T47D (cell line): Measurements from ENCODE around the gene FAM153A.
"Not testable (repeated sequence)": the region's sequence is repeated elsewhere in the genome, so short reads cannot be mapped to it uniquely, and the experiment has no call there.

Source experiments
- DNase-seq, 2 experiments: peaks; one replicate each; pipeline versions ENCODE4 v3.0.0 to v3.0.0-alpha.2; 2011 to 2012; ENCODE audit warnings: low read depth in 1 of 2, low spot score in 1 of 2
- in situ Hi-C: cut with HindIII; loops from 2 replicates; pipeline ENCODE4 v1.10.0; 2016; ENCODE audit warnings: low sequenced_read_pairs, low pct_unique_long_range_greater_than_20kb

FAM153A gene

GRCh38 chr5:177770646-177771045 lies 12.1 kb downstream of the FAM153A start:
- in situ Hi-C loops, DNase-seq: not testable (repeated sequence)

DNA sequence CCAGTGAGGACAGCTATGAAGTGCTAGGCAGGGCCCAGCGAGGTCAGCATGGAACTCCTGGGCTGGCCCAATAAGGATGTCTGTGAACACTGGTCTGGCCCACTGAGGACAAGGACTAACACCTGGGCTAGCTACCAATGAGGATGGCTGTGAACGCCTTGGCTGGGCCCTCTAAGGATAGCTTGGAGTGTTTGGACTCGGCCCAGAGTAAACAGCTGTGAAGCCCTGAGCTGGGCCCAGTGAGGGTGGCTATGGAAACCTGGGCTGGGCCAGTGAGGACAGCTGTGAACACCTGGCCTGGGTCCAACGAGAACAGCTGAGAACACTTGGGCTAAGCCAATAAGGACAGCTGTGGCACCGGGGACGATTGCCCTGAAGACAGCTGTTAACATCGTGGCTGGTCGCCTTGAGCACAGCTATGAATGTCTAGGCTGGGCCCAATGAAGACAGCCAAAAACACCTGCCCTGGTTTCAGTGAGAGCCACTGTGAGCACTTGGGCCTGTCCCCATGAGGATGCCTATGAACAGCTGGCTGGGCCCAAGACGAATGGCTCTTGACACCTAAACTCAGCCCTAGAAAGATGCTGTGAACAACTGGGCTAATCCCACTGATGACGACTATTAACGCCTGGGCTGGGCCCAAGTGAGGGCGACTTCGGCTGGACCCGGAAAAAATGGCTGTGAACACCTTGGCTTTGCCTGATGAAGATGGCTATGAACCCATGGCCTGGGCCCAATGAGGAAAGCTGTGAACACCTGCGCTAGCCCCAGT lies 18.8 kb downstream of the FAM153A start:
- DNase-seq, in situ Hi-C loops: not testable (repeated sequence)

- DNase-seq, in situ Hi-C loops: not testable (repeated sequence)
These were observed 21.7 kb downstream of the FAM153A start for GRCh38 chr5:177760954-177761353.

GRCh38 chr5:177747354-177747753 lies 35.3 kb downstream of the FAM153A start:
- DNase-seq, in situ Hi-C loops: not testable (repeated sequence)

DNA sequence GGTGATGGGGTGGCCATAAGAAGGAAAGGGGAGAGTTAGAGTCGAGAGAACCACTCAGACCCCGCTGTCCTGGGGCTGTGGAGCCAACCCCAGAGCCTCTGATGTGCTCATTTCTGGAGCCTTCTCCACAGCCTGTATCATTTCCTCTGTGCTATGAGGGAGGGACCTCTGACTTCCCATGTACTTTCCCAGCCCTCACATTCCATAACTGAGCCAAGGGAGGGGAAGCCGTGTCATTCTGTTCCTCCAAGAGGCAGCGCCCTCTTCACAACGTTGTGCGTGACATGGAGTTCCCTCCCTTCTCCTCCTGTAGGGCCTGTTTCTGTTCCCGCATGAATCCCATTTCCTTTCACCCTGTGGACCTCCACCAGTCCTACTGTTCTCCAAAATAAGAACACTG lies 57.8 kb downstream of the FAM153A start:
- in situ Hi-C loops, DNase-seq: not testable (repeated sequence)

DNA sequence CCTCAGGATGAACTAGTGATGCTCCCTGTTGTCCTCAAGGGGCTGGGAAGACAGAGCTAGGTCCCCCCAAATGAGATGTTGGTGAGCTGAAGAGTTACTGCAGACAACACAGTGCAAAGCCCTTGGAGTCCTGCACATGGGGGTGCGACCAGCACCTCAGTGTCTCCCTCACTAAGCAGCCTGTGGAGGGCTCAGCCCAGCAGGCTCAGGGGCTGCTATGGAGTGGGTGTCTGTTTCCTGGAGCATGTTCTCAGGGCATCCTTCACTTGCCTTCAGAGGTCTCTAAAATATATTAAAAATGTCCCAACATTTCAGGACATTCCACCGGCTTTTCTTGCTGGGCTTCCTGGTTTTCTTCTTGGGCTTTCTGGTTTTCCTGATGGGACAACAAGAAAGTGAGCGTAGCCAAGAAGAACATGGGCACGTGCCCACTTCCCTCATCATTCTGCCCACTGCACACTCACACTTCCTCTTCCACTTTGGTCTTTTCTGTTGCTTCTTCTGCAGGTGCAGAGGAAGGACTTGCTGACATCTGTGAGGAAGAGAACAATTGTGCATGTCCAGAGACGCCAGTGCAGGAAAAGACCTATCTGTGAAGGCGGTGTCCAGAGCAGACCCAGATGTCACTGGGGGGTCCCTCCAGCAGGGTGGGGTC lies 58.7 kb downstream of the FAM153A start:
- DNase-seq, in situ Hi-C loops: not testable (repeated sequence)

DNA sequence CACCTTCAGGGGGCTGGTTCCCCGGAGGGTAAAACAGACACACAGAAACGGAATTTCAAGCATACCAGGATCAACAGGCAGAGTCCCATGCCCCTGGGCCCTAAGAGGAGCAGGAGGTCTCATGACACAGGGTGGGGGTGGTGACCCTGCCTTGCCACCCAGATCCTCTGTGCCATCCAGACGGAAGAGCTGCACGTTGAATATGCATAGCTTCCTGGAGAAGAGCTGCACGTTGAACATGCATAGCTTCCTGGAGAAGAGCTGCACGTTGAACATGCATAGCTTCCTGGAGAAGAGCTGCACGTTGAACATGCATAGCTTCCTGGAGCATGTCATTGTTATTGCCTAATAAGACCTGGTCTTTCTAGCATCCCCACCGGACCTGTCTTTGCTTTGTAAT lies 59.9 kb downstream of the FAM153A start:
- in situ Hi-C loops, DNase-seq: not testable (repeated sequence)

GRCh38 chr5:177719989-177720388 lies 62.7 kb downstream of the FAM153A start:
- DNase-seq, in situ Hi-C loops: not testable (repeated sequence)

DNA sequence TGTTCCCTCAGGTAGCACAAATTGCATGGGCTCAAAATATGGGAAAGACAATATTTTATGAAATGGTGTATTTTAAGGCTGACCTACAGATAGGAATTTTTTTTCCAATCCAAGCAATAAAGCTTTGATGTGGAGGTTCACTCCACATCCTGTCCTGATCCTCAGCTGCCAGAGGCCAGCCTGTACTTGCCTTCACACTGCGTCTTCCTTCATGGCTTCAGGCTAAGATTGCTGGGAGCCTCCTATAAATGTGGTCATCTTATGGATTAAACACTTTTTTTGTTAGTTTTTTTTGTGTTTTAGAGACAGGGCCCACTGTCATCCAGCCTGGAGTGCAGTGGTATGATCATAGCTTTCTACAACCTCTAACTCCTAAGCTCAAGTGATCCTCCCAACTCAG lies 67.3 kb downstream of the FAM153A start:
- DNase-seq, in situ Hi-C loops: not testable (repeated sequence)

DNA sequence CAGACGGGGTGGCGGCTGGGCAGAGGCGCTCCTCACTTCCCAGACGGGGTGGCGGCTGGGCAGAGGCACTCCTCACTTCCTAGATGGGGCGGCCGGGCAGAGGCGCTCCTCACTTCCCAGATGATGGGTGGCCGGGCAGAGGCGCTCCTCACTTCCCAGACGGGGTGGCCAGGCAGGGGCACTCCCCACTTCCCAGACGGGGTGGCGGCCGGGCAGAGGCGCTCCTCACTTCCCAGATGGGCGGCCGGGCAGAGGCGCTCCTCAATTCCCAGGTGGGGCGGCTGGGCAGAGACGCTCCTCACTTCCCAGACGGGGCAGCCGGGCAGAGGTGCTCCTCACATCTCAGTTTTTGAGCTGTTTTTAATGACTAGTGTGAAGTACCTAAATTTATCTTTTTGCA lies 86.6 kb downstream of the FAM153A start:
- in situ Hi-C loops, DNase-seq: not testable (repeated sequence)

- DNase-seq, in situ Hi-C loops: not testable (repeated sequence)
These were observed 87.3 kb downstream of the FAM153A start for GRCh38 chr5:177695356-177695930.

DNA sequence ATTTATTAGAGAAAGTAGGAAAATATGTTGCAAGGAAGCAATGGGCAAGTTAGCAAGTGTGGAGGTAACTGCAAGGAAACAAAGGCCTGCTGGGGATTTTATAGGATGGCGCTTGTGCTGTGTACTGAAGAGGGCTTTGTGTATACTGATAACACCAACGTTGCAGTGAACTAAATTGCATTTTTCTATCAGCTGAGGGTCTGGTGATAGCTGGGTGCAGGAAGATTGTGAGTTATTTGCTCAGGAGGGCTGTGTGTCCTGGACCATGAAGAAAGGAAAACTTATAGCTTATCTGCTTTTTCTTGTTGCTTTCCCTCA lies 88.2 kb downstream of the FAM153A start:
- in situ Hi-C loops, DNase-seq: not testable (repeated sequence)

- in situ Hi-C loops, result not testable (repeated sequence)
- DNase-seq, result peak in 1 of 2 experiments; percentile 3
These were observed 88.8 kb downstream of the FAM153A start for GRCh38 chr5:177693671-177694517.

GRCh38 chr5:177692969-177693368 lies 89.7 kb downstream of the FAM153A start:
- DNase-seq, in situ Hi-C loops: not testable (repeated sequence)

- DNase-seq, in situ Hi-C loops: not testable (repeated sequence)
These were observed 90.2 kb downstream of the FAM153A start for GRCh38 chr5:177692507-177692906.

DNA sequence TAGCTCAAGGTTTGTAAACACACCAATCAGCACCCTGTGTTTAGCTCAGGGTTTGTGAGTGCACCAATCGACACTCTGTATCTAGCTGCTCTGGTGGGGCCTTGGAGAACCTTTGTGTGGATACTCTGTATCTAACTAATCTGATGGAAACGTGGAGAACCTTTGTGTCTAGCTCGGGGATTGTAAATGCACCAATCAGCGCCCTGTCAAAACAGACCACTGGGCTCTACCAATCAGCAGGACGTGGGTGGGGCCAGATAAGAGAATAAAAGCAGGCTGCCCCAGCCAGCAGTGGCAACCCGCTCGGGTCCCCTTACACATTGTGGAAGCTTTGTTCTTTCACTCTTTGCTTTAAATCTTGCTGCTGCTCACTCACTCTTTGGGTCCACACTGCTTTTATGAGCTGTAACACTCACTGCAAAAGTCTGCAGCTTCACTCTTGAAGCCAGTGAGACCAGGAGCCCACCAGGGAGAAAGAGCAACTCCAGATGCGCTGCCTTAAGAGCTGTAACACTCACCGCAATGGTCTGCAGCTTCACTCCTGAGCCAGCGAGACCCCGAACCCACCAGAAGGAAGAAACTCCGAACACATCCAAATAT lies 93.6 kb downstream of the FAM153A start:
- in situ Hi-C loops, DNase-seq: not testable (repeated sequence)

- in situ Hi-C loops, result not testable (repeated sequence)
These were observed 94.6 kb downstream of the FAM153A start for GRCh38 chr5:177688091-177688490.

GRCh38 chr5:177681920-177682319 lies 100.8 kb downstream of the FAM153A start:
- in situ Hi-C loops, DNase-seq: not testable (repeated sequence)

More at GRCh38 chr5:177688091-177688490, 94.6 kb downstream of the FAM153A start:
- DNase-seq, result not testable (repeated sequence)
